Measurements from ENCODE around the gene TMEM38B. TPM values are rescaled to one million over a fixed set of nuclear protein-coding genes. Genes with fewer than 3 reads are reported as not detected.
A peak's percentile ranks its signal among the peaks of the same experiment; 100 is the strongest.

The TMEM38B gene
- 62.9 TPM for total RNA-seq
- long read RNA-seq, transcript TMEM38B-202 (6 exons, 3,525 nt), result major isoform, 129 of 196 reads
- long read RNA-seq, partial matches to known transcripts, result 17 of 196 reads
- long read RNA-seq, other reads (novel, unspliced or antisense), result 50 of 196 reads

GRCh38 chr9:105694190-105694847 lies at the start of gene TMEM38B:
Gene TMEM38B, plus strand, starts transcription at chr9:105694541. Its CDS starts 120 bp downstream, at chr9:105694661.
- peak; percentile 91 for DNase-seq
- peak; percentile 98 for ATAC-seq
- intact Hi-C loops (cut with micrococcal nuclease), result no loop called here

- intact Hi-C loops (cut with micrococcal nuclease), result no loop called here
- ATAC-seq, result no peak
Observed at GRCh38 chr9:105646879-105647594, 47.3 kb upstream of the TMEM38B start.

GRCh38 chr9:105647595-105648349 lies 46.6 kb upstream of the TMEM38B start:
- no peak for DNase-seq
- ATAC-seq, result no peak
- intact Hi-C loops (cut with micrococcal nuclease), result no loop called here

More at GRCh38 chr9:105646879-105647594, 47.3 kb upstream of the TMEM38B start:
- DNase-seq, result no peak

GRCh38 chr9:105651806-105652205 lies 42.5 kb upstream of the TMEM38B start:
- no peak for DNase-seq
- ATAC-seq, result no peak
- intact Hi-C loops (cut with micrococcal nuclease), result no loop called here

GRCh38 chr9:105656131-105656921 lies 38.0 kb upstream of the TMEM38B start:
- ATAC-seq (peak; percentile 96), DNase-seq (peak; percentile 70)
- intact Hi-C loops (cut with micrococcal nuclease), result loop anchor here (5.0 kb wide), 1 partner anchor 61 kb away; no protein-coding TSS in a partner anchor

- ATAC-seq, result no peak
- intact Hi-C loops (cut with micrococcal nuclease), result loop anchor here (5.0 kb wide), 1 partner anchor 59 kb away; no protein-coding TSS in a partner anchor
- DNase-seq, result no peak
Observed at GRCh38 chr9:105658351-105658750, 36.0 kb upstream of the TMEM38B start.

GRCh38 chr9:105661011-105661410 lies 33.3 kb upstream of the TMEM38B start:
- DNase-seq (no peak), ATAC-seq (no peak)
- intact Hi-C loops (cut with micrococcal nuclease), result no loop called here

GRCh38 chr9:105662184-105663104 lies 31.9 kb upstream of the TMEM38B start, which contains the start of gene TAL2:
Gene TAL2, plus strand, starts transcription at chr9:105662457. Its CDS starts 40 bp downstream, at chr9:105662497.
- intact Hi-C loops (cut with micrococcal nuclease), result no loop called here
- no peak for ATAC-seq

GRCh38 chr9:105663914-105664313 lies 30.4 kb upstream of the TMEM38B start:
- intact Hi-C loops (cut with micrococcal nuclease), result no loop called here
- DNase-seq (no peak), ATAC-seq (no peak)

More at GRCh38 chr9:105662184-105663104, 31.9 kb upstream of the TMEM38B start, which contains the start of gene TAL2:
- DNase-seq, result no peak

- ATAC-seq (no peak), DNase-seq (no peak)
- intact Hi-C loops (cut with micrococcal nuclease), result no loop called here
Observed at GRCh38 chr9:105667867-105668266, 26.5 kb upstream of the TMEM38B start.

- DNase-seq (no peak), ATAC-seq (no peak)
- intact Hi-C loops (cut with micrococcal nuclease), result no loop called here
Observed at GRCh38 chr9:105670315-105670714, 24.0 kb upstream of the TMEM38B start.

- intact Hi-C loops (cut with micrococcal nuclease), result no loop called here
- ATAC-seq (no peak), DNase-seq (no peak)
Observed at GRCh38 chr9:105670775-105671174, 23.6 kb upstream of the TMEM38B start.

- ATAC-seq, result no peak
- intact Hi-C loops (cut with micrococcal nuclease), result no loop called here
- DNase-seq, result no peak
Observed at GRCh38 chr9:105672711-105673234, 21.6 kb upstream of the TMEM38B start.

GRCh38 chr9:105673850-105674387 lies 20.4 kb upstream of the TMEM38B start:
- ATAC-seq (no peak), DNase-seq (no peak)
- intact Hi-C loops (cut with micrococcal nuclease), result no loop called here

- ATAC-seq (no peak), DNase-seq (no peak)
- intact Hi-C loops (cut with micrococcal nuclease), result no loop called here
Observed at GRCh38 chr9:105676351-105676923, 17.9 kb upstream of the TMEM38B start.

GRCh38 chr9:105678163-105678562 lies 16.2 kb upstream of the TMEM38B start:
- ATAC-seq, result no peak
- no peak for DNase-seq
- intact Hi-C loops (cut with micrococcal nuclease), result no loop called here

- intact Hi-C loops (cut with micrococcal nuclease), result no loop called here
- DNase-seq (no peak), ATAC-seq (no peak)
Observed at GRCh38 chr9:105678781-105679180, 15.6 kb upstream of the TMEM38B start.
